ENCODE data around the gene KCTD19.
"Not testable (repeated sequence)": the region's sequence is repeated elsewhere in the genome, so short reads cannot be mapped to it uniquely, and the experiment has no call there.

GRCh38 chr16:67359540-67360269 lies 33.2 kb upstream of the KCTD19 start:
- not testable (repeated sequence) for TF ChIP-seq CSDC2 (CRISPR knock-in tag; IDR thresholded peaks at IDR 0.05); ZFP30 (CRISPR knock-in tag; IDR thresholded peaks at IDR 0.05); PATZ1 (CRISPR knock-in tag; IDR thresholded peaks at IDR 0.05; ENCODE audit: borderline replicate concordance)

All from SK-N-SH treated with all-trans-retinoic acid at 6 μM for 48 hours (cell line).